ENCODE results near the gene MRPL37.
"Not testable (repeated sequence)": the region's sequence is repeated elsewhere in the genome, so short reads cannot be mapped to it uniquely, and the experiment has no call there.

MRPL37 gene

DNA sequence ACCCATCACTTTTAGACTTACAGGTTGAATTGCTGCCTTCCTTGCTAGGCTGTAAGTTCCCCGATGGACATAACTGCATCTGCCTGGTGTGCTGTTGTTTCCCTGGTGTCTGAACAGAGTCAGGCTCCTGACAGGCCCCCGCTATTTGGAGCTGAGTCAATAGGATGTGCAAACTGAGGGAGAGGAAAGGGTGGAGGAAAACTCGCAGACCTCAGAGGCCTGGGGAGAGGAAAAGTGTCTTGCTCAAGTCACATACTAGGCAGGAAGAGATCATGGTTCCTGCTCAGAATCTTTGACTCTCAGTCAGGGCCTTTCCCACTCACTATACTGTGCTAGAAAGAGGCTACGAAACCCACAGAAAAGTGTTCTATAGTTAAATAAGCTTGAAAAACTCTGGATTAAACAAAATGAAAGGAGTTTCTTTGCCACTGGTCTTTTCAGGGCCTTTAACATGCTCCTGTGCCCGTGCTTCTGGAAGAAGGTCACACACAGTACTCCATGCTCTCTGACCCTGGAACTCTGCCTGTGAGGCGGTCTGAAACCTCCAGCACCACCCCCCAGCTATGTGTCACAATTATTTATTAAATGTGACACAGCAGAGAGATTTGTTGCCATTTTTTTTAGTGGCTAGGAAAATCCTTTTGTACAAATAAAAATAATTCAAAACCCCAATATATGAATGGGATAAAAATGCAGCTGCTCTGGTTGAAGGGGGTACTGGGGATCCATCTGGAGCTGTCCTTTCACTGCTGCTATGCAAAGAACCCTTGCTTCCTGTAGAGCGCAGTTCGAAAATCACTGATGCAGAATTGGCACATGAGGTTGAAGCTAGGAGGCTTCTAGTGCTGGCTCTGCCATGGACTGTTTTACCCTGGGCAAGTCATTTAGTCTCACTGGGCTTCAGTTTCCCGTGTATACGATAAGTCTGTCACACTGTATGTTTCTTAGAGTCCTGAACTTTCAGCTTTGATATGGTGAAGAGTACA, 27.1 kb upstream of the MRPL37 start:
- no peak for DNase-seq

DNA sequence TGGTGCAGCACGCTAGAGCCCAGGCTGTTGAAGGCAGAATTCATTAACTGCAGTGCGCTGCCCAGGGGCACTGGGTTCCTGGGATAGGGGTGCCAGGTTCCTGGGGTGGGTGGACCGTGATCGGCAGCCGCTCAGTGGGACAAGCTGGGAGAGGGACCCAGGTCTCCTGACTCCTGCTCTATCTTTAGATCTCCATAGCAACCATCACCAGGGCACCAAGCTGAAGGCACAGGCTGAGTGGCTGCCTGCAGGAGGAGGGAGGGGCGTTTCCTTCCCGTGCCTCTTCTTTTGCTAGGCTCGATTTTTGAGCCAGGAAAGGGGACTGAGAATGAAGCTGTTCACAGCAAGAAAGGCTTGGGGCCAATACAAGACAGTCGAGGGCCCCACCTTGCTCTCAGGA, 26.3 kb upstream of the MRPL37 start:
- DNase-seq = no peak

GRCh38 chr1:54174106-54174505, 25.9 kb upstream of the MRPL37 start:
- no peak for DNase-seq

DNA sequence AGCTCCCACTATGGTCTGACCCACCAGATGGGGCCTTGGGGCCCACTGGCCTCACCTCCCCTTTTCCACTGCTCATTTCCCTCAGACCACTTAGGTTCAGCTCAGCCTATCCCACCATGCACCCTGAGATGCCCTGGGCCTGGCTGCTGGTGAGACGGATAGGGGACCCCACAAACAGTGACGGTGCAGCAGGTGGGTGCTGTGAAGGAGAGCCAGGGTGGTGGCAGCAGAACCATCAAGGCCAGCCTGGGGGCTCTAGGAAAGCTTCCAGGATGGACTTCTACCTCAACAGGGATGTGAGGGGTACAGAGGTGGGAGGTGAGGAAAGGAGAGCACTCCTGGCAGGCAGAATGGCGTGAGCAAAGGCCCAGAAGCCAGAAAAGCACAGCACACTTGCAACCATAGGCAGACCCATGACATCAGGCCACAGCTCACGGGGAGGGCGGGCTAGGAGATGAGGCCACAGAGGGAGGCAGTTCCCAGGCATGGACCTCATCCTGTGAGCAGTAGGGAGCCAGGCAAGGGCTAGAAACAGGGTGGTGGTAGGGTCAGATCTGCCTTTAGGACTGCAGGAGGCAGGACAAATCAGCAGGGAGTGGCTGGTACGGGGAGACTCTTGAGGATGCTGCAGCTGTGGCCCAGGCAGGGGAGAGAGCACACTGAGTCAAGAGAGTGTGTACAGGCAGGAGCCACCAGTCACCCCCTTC, 23.2 kb upstream of the MRPL37 start:
- DNase-seq = no peak

GRCh38 chr1:54177726-54178125, 22.2 kb upstream of the MRPL37 start:
- no peak for DNase-seq

- DNase-seq = no peak
These were observed 21.5 kb upstream of the MRPL37 start for GRCh38 chr1:54178296-54179070.

GRCh38 chr1:54180701-54181360, 19.1 kb upstream of the MRPL37 start:
- no peak for DNase-seq

- no peak for DNase-seq
These were observed 13.9 kb upstream of the MRPL37 start for GRCh38 chr1:54186056-54186455.

DNA sequence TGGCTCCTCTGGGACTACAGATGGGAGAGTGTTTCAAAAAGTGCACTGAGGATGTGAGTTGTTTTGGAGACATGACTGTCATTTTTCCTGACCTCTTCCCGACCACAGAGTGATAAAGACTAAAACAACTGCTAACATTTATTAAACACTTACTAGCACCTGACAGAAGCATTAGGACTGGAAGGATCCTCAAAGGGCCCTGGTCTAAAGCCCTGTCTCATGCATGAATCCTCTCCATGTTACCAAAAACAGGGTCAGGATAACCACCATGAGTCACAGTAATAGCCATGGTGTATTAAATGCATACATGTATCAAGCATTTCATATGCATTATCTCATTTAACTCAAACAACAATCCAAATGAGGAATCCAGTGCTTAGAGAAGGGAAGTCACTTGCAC, 11.7 kb upstream of the MRPL37 start:
- DNase-seq = no peak

GRCh38 chr1:54190526-54190925, 9.4 kb upstream of the MRPL37 start:
- DNase-seq = no peak

DNA sequence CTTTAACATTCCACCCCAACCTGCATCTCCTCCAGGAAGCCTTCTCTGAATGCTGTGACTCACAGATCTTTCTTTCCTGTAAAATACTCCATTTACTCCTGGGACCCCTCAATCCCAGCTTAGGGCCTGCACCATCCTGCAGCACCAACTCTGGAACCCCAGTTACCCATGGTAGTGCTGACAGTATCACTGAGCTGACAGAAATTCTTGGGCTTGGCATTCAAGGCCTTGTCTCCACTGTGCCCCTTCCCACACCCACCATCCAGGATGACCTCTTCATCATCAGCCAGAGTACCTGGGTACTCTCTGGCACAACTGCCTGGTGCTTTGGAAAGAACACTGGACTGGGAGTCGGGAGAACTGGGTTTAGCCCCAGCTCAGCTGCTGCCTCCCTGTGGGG, 8.4 kb upstream of the MRPL37 start:
- no peak for DNase-seq

GRCh38 chr1:54193453-54193852, 6.5 kb upstream of the MRPL37 start:
- DNase-seq = no peak

DNA sequence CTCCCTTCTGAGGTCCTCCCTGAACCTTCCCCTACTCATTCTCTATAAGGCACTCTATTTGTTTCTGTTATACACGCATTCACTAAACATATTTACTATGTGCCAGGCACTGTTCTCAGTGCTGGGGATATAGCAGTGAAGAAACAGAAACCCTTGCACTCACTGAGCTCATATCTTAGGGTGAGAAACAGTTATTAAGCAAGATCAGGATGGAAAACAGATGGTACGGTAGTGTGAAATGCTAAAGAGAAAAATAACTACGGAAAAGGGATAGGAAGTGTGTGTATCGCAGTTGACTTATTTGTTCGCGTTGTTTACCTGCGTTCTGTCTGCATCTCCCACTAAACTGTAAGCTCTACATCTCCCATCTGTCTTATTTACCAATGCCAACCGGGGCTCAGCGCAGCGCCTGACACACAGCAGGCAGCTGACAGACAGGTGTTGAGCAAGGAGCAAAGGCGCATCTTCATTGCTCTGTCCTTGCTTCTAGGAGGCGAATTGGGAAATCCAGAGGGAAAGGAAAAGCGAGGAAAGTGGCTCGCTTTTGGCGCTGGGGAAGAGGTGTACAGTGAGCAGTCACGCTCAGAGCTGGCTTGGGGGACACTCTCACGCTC, 709 bp upstream of the MRPL37 start:
- no peak for DNase-seq

DNA sequence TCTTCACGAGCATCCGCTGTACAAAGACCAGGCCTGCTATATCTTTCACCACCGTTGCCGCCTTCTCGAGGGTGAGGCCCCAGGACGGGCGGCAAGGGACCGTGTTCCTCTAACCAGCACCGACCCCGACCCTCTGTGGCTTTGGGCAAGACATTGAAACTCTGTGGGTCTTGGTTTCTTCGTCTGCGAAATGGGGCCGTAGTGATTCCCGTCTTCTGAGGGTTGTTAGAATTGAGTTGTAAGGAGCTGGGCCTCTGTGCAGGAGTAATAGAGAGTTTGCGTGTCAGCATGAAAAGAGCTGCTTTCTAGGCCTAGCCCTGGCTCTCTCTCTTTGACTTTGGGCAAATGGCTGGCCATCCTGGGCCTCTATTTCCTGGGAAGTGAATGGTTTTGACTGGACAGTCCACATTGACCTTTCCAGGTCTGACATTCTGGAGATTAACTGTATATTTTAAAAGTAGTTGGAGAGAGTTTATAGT, 591 bp downstream of the MRPL37 start:
- no peak for DNase-seq

DNA sequence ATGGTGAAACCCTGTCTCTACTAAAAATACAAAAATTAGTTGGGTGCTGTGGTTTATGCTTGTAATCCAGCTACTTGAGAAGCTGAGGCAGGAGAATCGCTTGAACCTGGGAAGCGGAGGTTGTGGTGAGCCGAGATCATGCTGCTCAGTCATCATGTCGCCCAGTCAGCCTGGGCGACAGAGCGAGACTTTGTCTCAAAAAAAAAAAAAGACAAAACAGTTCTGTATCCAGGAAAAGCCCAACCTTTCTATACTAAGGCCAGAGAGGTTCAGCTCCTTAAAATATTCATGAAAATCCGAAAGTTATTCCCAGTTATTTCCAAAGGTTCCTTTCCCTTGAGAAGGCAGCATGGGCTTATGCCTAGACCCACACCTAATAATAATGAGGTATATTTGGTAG, 4.2 kb downstream of the MRPL37 start:
- DNase-seq = no peak

DNA sequence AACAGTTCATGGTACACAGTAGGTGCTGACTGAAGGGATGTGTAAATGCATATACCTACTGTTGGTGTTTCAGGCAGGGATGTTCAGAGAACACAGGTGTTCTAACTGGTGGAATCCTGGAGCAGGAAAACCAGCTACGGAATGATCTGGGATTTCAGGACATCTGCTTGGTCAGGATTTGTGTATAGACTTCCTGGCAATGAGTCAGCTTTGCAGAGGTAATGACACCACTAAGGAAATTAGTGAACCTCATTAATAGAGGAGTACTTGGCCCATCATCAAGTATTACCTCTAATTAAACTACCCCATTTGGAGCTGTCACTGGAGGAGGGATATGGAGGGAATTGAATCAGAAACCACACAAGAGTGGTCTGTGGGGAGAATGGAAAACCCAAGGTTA, 7.3 kb downstream of the MRPL37 start:
- DNase-seq = no peak

- not testable (repeated sequence) for DNase-seq
These were observed 7.9 kb downstream of the MRPL37 start for GRCh38 chr1:54207896-54208295.

GRCh38 chr1:54212872-54213271, 12.9 kb downstream of the MRPL37 start:
- DNase-seq = no peak

- no peak for DNase-seq
These were observed 15.6 kb downstream of the MRPL37 start for GRCh38 chr1:54215523-54215922.

GRCh38 chr1:54218883-54219687, 19.1 kb downstream of the MRPL37 start:
- no peak for DNase-seq

- no peak for DNase-seq
These were observed 19.7 kb downstream of the MRPL37 start for GRCh38 chr1:54219688-54220003.

Data from NCI-H774 (cell line).